ENCODE measurements around the gene GPC5.

- no peak for TF ChIP-seq CTCF (IDR thresholded peaks at IDR 0.05)
- TF ChIP-seq POLR2A (IDR thresholded peaks at IDR 0.05): no peak
These were observed 739.1 kb downstream of the GPC5 start for GRCh38 chr13:92137520-92137919.
